MM.1S (cell line): ENCODE results near the gene CMTM5.

ENCODE experiments used
- DNase-seq: peaks from one replicate; pipeline ENCODE4 v3.0.0-alpha.2; 2015
- H2AFZ ChIP-seq: fragments of 300-600 bp; sonication (generic); 2 replicates; pipeline ENCODE4 v1.6.0; 2016; ENCODE audit warnings: antibody characterized with exemption, low read length
- H3F3A ChIP-seq: fragments of 300-600 bp; sonication (generic); 2 replicates; pipeline ENCODE4 v1.6.1; 2016; ENCODE audit warnings: mild to moderate bottlenecking, antibody characterized with exemption, low read length, moderate library complexity, mixed read lengths; ENCODE audit not compliant: insufficient read depth
- H3K27ac ChIP-seq: fragments of 300-600 bp; sonication (generic); 2 replicates; pipeline ENCODE4 v1.5.1; 2016; ENCODE audit warnings: mild to moderate bottlenecking, low read length
- H3K27me3 ChIP-seq: fragments of 300-600 bp; sonication (generic); replicated peaks from 2 replicates; pipeline ENCODE4 v1.6.0; 2016; ENCODE audit warnings: low read length; ENCODE audit not compliant: insufficient read depth
- H3K36me3 ChIP-seq: fragments of 300-600 bp; sonication (generic); replicated peaks from 2 replicates; pipeline ENCODE4 v1.6.1; 2016; ENCODE audit warnings: mild to moderate bottlenecking, low read length, mixed read lengths; ENCODE audit not compliant: insufficient read depth
- H3K4me1 ChIP-seq: fragments of 300-600 bp; sonication (generic); 2 replicates; pipeline ENCODE4 v1.6.1; 2016; ENCODE audit warnings: low read length, mixed read lengths
- H3K4me2 ChIP-seq: fragments of 300-600 bp; sonication (generic); 2 replicates; pipeline ENCODE4 v1.6.0; 2016; ENCODE audit warnings: low read depth, low read length
- H3K4me3 ChIP-seq: fragments of 300-600 bp; sonication (generic); 2 replicates; pipeline ENCODE4 v1.5.1; 2016; ENCODE audit warnings: low read length, mixed read lengths
- H3K79me2 ChIP-seq: fragments of 300-600 bp; sonication (generic); 2 replicates; pipeline ENCODE4 v1.6.1; 2016; ENCODE audit warnings: mixed run types, low read length, mixed read lengths
- H3K9ac ChIP-seq: fragments of 300-600 bp; sonication (generic); 2 replicates; pipeline ENCODE4 v1.6.1; 2016; ENCODE audit warnings: low read length, mixed read lengths
- H3K9me2 ChIP-seq: fragments of 300-600 bp; sonication (generic); replicated peaks from 2 replicates; pipeline ENCODE4 v1.6.1; 2016; ENCODE audit warnings: mild to moderate bottlenecking, low read length, mixed read lengths; ENCODE audit not compliant: insufficient read depth
- H3K9me3 ChIP-seq: fragments of 300-600 bp; sonication (generic); replicated peaks from 2 replicates; pipeline ENCODE4 v1.6.1; 2016; ENCODE audit warnings: mild to moderate bottlenecking, low read length, mixed read lengths; ENCODE audit not compliant: insufficient read depth
- H4K20me1 ChIP-seq: fragments of 300-600 bp; sonication (generic); 2 replicates; pipeline ENCODE4 v1.6.1; 2016; ENCODE audit warnings: mild to moderate bottlenecking, low read length, moderate library complexity, mixed read lengths; ENCODE audit not compliant: insufficient read depth
- CTCF ChIP-seq: fragments of 300-600 bp; sonication (generic); IDR thresholded peaks from 2 replicates; pipeline ENCODE4 v1.5.1; 2016; ENCODE audit warnings: antibody characterized with exemption, low read length, mixed read lengths
- EZH2 ChIP-seq: fragments of 300-600 bp; sonication (generic); optimal IDR thresholded peaks from 2 replicates; pipeline ENCODE3; 2017; ENCODE audit warnings: low read depth, mild to moderate bottlenecking, antibody characterized with exemption, low read length, mixed read lengths
- EZH2phosphoT487 ChIP-seq: fragments of 300-600 bp; sonication (generic); IDR thresholded peaks from 2 replicates; pipeline ENCODE4 v1.6.1; 2018; ENCODE audit warnings: antibody characterized with exemption, low read length

CMTM5 gene

GRCh38 chr14:23365036-23365731 lies 11.7 kb upstream of the CMTM5 start, which contains the start of gene EFS:
TSS of gene EFS (minus strand) at chr14:23365172. CDS start at chr14:23365025, 147 bp downstream.
- Histone ChIP-seq H4K20me1 (no peaks in the 10 kb centered on the region), H3K4me1 (no peaks in the 10 kb centered on the region), H3K4me3 (no peak within 1 kb of the TSS), H2AFZ (no peak within 1 kb of the TSS), H3K9me3 (no peaks in the 10 kb centered on the region), H3K9ac (no peak within 1 kb of the TSS), H3K4me2 (no peak within 1 kb of the TSS), H3K36me3 (no peaks in the 10 kb centered on the region), H3K27ac (no peak within 1 kb of the TSS), H3F3A (no peaks in the 10 kb centered on the region), H3K9me2 (no peaks in the 10 kb centered on the region), H3K79me2 (no peaks in the 10 kb centered on the region), H3K27me3 (peaks cover 7% of the 10 kb centered on the region)
- no peak for DNase-seq
- no peak for TF ChIP-seq CTCF
- no peak for TF ChIP-seq EZH2phosphoT487
- TF ChIP-seq EZH2 = no peak

GRCh38 chr14:23365732-23366425 lies 11.0 kb upstream of the CMTM5 start:
- H3K4me2 ChIP-seq = no peak overlapping the region
- H3K9me2 ChIP-seq = no peaks in the 10 kb centered on the region
- no peaks in the 10 kb centered on the region for H3K36me3 ChIP-seq
- H3K27ac ChIP-seq = no peak overlapping the region
- H3K27me3 ChIP-seq = peaks cover 7% of the 10 kb centered on the region
- no peak overlapping the region for H2AFZ ChIP-seq
- H4K20me1 ChIP-seq = no peaks in the 10 kb centered on the region
- no peak overlapping the region for H3K4me3 ChIP-seq
- no peaks in the 10 kb centered on the region for H3K4me1 ChIP-seq
- no peaks in the 10 kb centered on the region for H3F3A ChIP-seq
- DNase-seq = no peak
- no peak overlapping the region for H3K9ac ChIP-seq
- H3K9me3 ChIP-seq = no peaks in the 10 kb centered on the region
- TF ChIP-seq EZH2phosphoT487 (no peak), EZH2 (no peak)
- no peaks in the 10 kb centered on the region for H3K79me2 ChIP-seq

- H3K27ac ChIP-seq = no peak overlapping the region
- H3K79me2 ChIP-seq = no peaks in the 10 kb centered on the region
- H3K4me2 ChIP-seq = no peak overlapping the region
- H3K9ac ChIP-seq = no peak overlapping the region
- no peaks in the 10 kb centered on the region for H3K36me3 ChIP-seq
- H3K9me2 ChIP-seq = no peaks in the 10 kb centered on the region
- no peaks in the 10 kb centered on the region for H3K4me1 ChIP-seq
- no peak for TF ChIP-seq EZH2
- TF ChIP-seq CTCF = no peak
- no peak for TF ChIP-seq EZH2phosphoT487
- H4K20me1 ChIP-seq = no peaks in the 10 kb centered on the region
- DNase-seq = no peak
- H3F3A ChIP-seq = no peaks in the 10 kb centered on the region
- no peak overlapping the region for H2AFZ ChIP-seq
- no peaks in the 10 kb centered on the region for H3K9me3 ChIP-seq
- H3K4me3 ChIP-seq = no peak overlapping the region
- peaks cover 7% of the 10 kb centered on the region for H3K27me3 ChIP-seq
Measured at GRCh38 chr14:23366426-23366921, 10.4 kb upstream of the CMTM5 start.
